GM12865 (cell line): ENCODE measurements around the gene GABRB2.

Experiments used
- DNase-seq: peaks from one replicate; pipeline ENCODE4 v3.0.0; 2010; ENCODE audit warnings: low read depth
- H3K4me3 ChIP-seq: 2 replicates; pipeline ENCODE4 v1.5.1; 2011; ENCODE audit warnings: mild to moderate bottlenecking, low read depth, low read length, control low read depth
- CTCF ChIP-seq: IDR thresholded peaks from 2 replicates; pipeline ENCODE4 v1.5.1; 2011; ENCODE audit warnings: low read length, control low read depth, low read depth, inconsistent platforms; ENCODE audit not compliant: insufficient read depth; ENCODE audit errors: missing control alignments

The GABRB2 gene

GRCh38 chr5:161382685-161383084 lies 163.8 kb downstream of the GABRB2 start:
- no peak for DNase-seq
- TF ChIP-seq CTCF = no peak
- H3K4me3 ChIP-seq = no peak overlapping the region

GRCh38 chr5:161380486-161380885 lies 166.0 kb downstream of the GABRB2 start:
- H3K4me3 ChIP-seq = no peak overlapping the region
- no peak for TF ChIP-seq CTCF
- DNase-seq = peak; percentile 37

GRCh38 chr5:161378701-161379100 lies 167.8 kb downstream of the GABRB2 start:
- no peak for DNase-seq
- TF ChIP-seq CTCF = no peak

GRCh38 chr5:161376034-161376433 lies 170.5 kb downstream of the GABRB2 start:
- TF ChIP-seq CTCF = no peak
- no peak for DNase-seq

More at GRCh38 chr5:161378701-161379100, 167.8 kb downstream of the GABRB2 start:
- H3K4me3 ChIP-seq = no peak overlapping the region

GRCh38 chr5:161373345-161373707 lies 173.2 kb downstream of the GABRB2 start:
- TF ChIP-seq CTCF = no peak
- peak; percentile 8 for DNase-seq
- H3K4me3 ChIP-seq = no peak overlapping the region

More at GRCh38 chr5:161376034-161376433, 170.5 kb downstream of the GABRB2 start:
- no peak overlapping the region for H3K4me3 ChIP-seq

GRCh38 chr5:161372682-161373344 lies 173.7 kb downstream of the GABRB2 start:
- DNase-seq = peak; percentile 50
- TF ChIP-seq CTCF = no peak
- no peak overlapping the region for H3K4me3 ChIP-seq

- H3K4me3 ChIP-seq = no peak overlapping the region
- TF ChIP-seq CTCF = no peak
- DNase-seq = no peak
Measured at GRCh38 chr5:161369022-161369421, 177.5 kb downstream of the GABRB2 start.
